HG02610 (cell line): Measurements from ENCODE around the gene PRM1.

Experiments
- ATAC-seq: cut with Tn5 transposase; IDR thresholded peaks from one replicate; pipeline ENCODE4 v1.9.1; 2021; ENCODE audit warnings: mild to moderate bottlenecking, moderate library complexity; ENCODE audit not compliant: unreplicated experiment

Gene PRM1

DNA sequence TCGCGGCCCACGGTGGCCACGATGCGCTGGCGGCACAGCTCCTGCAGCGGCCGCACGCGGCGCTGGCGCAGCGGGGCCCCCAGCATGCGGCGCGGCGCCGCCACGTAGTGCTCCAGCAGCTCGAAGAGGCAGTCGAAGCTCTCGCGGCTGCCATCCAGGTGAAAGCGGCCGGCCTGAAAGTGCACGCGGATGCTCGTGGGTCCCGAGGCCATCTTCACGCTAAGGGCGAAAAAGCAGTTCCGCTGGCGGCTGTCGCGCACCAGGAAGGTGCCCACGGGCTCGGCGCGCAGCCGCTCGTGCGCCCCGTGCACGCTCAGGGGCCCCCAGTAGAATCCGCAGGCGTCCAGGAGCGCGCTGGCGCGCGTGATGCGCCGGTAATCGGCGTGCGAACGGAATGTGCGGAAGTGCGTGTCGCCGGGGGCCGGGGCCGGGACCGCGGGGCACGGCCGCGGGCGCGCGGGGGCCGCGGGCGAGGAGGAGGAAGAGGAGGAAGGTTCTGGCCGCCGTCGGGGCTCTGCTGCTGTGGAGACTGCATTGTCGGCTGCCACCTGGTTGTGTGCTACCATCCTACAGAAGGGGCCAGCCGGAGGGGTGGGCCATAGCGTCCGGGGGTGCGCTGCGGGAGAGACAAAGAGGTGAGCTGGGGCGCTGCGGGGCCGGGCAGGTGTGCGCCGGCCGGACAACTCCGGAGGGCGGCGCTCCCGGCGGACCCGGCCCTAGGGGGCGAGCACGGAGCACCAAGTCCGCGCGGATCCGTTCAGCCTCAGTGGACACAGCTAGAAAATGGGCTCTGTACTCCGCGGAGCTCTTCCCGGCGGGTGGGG is 26.0 kb downstream of the PRM1 start:
- ATAC-seq: no peak

DNA sequence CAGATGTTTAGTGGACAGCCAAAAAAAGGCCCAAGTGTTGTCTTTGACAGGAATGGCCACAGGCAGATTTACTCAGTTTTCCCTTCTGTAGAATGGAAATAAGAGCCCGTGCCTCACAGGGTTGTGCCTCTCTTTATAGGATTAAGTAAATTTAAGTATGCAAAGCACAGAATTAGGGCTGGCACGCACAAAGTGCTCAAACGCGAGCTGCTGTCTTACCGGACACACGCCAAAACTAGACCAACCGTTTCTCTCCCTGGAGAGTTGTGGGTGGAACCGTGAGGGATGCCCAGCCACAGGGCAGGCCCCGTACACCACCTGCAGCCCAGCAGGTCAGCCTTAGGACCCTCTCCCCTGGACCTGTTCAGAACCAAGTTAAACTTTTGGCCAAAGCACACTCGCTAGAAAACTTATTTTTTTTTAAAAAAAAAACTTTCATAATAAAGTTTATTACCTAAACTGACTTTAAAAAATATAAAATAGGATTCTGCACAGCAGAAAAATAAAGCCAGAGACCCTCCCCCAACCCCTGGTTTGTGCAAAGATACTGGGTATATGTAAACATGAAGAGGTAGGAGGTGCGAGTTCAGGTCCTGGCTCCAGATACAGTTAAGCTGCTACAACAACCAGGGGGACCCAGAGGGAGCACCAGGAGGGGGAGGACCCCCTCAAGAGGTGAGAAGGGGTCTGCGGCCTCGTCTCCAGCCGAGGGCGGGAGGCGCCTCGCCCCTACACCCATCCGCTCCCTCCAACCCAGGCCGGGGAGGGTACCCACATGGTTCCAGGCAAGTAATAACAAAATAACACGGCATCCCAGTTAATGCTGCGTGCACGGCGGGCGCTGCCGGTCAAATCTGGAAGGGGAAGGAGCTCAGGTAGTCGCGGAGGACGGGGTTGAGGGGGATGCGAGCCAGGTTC is 26.9 kb downstream of the PRM1 start:
- ATAC-seq: no peak

DNA sequence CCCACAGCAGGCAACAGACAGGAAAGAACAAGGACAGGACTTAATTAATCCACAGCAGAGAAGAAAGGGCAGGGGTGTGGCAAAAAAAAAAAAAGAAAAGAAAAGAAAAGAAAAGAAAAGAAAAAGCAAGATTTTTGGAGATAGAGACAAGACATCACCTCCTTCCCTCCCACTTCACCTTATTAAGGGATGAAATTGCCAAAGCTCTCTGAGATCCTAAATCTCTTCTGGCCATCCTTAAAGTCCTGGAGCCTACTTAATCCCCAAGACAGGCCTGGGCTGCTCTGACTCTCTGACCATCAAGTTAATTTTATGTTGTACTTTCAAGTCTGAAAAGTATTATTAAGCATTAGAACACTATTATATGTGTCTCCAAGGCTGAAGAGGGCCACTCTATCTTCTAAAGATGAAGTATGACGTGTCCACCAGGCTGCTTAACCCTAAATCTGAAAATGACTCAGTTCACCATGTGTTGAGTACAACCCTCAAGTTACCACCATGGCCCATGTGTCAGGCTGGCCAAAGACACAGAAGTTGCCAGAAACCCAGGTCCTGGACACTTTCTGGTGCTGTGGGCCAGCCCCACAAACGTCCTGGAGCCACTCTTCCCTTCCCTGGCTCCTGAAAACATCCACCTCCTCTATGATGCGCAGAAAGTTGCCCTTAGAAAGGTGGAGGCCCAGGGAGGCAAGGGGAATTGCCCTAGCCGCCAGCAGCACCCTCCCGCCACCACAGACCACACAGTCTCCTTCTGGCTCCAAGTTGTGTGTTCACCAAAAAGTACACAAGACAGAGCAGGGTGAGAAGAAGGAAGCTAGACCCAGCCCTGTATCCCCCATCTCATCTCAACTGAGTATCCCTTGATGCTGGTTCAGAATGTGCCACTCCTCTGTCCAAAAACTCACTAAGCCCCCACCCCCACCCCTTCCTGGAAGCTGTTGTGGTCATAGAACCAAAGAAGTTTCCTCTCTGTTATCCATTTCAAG is 27.8 kb downstream of the PRM1 start:
- ATAC-seq: no peak

DNA sequence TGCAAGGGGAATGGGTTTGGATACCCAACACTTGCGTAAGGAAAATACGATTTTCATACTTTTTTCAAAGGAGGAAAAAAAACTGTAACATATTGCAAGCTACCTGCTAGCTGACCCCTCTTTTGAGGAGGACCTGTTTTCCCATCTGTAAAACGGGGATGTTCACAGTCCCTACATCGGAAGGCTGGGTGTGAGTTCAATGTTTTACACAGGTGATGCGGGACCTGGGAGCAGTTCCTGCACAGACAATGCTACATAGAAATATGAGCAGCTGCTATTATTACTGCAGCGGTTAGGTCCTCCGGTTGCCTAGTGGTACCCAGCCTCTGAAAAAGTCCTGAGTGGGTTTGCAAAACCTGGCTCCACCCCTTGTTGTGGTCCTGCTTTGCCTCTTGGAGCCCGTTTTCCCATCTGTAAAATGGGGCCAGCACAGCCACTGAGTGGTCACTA is 28.6 kb downstream of the PRM1 start:
- no peak for ATAC-seq

DNA sequence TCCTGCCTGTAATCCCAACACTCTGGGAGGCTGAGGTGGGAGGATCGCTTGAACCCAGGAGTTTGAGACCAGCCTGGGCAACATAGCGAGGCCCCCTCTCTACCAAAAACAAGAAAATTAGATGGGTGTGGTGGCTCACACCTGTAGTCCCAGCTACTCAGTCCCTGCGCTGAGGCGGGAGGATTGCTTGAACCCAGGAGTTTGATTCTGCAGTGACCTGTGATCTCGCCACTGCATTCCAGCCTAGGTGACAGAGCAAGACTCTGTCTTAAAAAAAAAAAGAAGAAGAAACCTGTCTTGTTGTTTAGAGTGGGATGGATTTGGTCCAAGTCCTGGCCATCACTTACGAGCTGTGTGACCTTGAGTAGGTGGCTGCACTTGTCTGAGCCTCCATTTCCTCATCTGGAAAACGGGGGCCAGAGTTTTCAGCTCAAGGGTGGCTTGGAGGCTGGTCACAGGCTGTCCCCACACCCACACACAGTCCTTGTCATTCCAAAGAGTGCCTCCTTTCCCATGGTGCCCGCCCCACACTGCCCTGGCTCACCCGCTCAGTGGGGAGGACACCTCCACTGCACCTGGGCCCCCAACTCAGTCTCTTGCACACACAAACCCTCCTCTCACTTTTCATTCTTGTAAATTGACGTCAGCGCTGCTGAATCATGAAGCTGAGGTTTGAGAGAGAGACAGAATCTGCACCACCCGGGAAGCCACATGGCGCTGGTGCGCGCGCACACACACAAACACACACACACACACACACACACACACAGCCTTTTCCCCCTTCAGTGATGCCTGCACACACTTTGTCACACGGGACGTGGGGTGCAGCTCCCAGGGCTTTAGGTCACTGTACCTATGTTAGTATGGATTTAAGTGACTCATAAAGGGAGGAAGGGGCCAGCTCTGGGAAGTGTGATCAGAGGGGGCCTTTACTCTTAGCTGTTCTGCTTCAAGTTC is 29.3 kb downstream of the PRM1 start:
- no peak for ATAC-seq

DNA sequence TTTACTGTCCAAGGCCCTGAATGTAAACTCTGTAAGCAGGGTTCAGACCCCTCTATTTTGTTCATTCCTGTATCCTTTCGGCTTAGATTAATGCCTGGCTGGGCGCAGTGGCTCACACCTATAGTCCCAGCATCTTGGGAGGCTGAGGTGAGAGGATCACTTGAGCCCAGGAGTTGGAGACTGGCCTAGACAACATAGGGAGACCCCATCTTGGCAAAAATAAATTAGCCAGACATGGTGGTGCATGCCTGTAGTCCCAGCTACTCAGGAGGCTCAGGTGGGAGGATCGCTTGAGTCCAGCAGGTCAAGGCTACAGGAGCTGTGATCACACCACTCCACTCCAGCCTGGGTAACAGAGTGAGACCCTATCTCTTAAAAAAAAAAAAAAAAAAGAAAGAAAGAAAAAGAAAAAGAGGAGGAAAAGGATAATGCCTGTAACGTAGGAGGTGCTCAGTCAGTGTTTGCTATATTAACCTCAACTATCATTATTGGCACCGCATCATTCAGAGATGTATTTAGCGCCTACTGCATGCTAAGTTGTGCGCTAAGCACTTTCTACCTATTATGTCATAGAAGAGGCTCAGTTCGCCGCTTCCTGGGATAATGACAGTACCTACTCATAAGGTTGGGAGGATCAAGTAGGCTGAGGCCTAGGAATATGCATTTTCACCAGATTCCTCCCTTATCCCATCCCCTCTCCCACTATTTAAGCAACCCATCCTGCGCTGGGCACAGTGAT is 30.2 kb downstream of the PRM1 start:
- ATAC-seq: no peak

DNA sequence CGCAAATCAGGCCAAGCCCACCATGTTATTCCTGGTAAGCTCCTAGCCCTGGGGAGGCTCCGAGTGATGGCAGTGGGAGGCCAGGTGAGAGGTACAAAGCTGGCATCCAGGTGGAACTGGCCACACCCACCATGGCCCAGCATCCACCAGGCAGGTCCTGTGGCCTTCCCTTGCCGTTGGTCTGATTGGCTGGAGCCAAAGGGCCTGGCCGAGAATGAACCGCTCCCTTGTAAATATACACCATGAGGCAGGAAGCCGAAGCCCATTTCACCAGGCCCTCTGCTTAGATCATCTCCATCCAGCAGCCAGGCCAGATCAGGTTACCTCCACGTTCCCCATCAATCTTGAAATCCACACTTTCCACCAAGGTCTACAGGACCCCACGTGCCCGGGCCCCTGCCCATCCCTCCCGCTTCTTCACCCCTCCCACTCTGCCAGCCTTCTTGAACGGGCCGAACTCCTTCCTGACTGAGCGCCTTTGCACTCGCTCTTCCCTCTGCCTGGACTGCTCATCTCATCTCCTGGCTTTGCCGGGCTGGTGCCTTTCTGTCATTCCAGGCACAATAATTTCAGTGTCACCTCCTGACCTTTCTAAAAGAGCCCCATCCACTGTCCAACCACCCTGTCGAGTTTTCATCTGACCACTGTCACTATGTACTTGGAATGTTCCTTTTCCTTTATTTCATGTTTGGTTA is 30.9 kb downstream of the PRM1 start:
- no peak for ATAC-seq

DNA sequence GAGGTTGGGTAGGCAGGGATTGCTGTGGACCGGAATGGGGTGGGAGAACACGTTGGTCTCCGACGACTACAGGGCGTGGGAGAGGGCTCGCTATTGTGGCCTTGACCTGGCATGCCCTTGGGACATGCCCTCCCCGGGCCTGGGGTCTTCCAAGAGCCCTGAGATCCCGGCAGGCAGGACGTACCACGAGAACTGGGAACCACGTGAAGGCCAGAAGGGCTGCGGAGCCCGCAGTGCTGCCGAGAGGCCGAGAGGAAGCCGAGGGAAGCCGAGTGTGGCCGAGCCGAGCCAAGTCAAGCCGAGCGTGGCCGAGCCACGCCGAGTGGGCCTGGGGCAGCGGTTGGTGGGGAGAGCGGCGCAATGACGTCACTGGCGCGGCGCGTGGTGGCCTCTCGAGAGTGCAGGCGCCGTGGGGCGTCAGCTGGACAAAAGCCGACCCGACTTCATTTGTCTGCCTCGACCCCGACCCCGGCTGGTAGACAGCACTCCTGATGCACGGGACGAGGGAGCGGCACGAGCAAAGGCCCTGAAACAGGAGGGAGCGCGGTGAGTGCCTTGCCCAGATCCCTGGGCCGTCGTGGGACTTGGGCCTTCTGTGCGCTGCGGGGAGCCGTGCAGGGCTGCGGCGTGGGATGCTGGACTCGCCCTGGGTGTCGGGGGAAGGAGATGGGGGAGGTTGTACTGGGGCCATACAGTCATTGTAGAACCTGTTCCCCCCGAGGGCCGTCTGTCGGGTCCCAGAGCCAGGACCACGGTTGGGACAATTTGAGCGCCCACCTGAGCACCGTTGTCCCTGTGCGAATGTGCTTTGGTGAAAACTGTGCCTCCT is 31.7 kb downstream of the PRM1 start:
- no peak for ATAC-seq

DNA sequence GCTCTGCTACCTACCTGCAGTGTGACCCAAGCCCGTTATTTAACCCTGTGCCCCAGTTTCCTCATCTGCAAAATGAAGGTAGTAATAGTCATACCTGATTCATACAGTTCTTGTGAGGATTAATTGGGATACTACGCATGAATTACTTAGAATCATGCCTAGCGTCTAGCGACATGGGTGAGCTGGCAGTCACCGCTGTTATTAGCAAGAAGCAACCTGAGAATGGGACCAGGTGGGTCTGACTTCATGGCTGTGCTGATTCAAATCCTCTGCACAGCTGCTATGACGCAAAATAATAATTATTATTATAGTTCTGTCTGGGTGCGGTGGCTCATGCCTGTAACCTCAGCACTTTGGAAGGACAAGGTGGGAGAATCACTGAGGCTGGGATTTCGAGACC is 33.0 kb downstream of the PRM1 start:
- ATAC-seq: no peak

DNA sequence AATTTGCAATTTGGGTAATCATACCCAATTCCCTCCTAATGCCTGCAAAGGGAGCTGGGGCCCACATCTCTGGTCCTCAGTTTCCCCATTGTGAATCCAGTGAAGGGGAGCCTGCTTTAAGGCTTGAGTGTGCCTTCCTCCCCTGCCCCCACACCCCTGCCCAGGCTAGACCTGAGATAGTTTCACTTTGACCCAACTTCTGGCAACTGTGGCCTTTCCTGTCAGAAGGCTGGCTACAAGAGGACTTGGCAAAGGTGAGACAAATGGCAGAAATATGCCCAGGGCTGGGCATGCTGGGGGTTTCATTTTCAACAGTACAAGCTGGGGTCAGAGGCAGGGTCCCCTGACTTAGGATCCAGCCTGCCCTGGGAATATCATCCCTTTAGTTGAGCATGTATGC is 35.1 kb downstream of the PRM1 start:
- ATAC-seq: no peak

DNA sequence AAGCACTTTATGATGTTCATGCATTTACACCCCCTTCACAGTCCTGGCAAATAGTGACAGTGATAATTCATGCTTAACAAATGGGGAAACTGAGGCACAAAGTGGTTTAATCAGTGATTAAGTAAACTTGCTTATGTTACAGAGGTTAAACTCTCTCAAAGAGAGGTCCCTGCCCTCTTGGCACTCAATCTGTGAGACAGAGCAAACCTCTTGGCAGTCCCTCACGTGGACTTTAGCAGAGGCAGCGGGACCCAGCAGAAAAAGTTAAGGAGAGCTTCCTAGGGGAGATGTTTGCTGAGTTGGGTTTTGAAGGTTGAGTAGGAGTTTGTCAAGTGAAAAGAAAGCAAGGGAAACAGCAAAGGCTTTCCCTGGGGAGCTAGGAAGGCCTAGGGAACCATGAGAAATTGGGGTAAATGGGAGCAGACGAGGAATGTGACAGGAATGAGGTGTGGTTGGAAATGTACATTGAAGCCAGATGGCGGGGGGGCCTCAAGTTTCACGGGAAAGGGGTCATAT is 35.9 kb downstream of the PRM1 start:
- no peak for ATAC-seq

DNA sequence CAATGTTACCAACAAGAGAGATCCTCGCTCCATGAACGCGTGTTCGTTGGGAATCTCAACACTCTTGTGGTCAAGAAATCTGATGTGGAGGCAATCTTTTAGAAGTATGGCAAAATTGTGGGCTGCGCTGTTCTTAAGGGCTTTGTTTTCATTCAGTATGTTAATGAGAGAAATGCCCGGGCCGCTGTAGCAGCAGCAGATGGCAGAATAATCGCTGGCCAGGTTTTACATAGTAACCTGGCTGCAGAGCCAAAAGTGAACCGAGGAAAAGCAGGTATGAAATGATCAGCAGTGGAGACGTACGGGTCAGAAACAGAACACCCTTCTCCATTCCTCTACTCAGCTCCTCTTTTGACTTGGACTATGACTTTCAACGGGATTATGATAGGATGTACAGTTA is 38.5 kb downstream of the PRM1 start:
- ATAC-seq: no peak

DNA sequence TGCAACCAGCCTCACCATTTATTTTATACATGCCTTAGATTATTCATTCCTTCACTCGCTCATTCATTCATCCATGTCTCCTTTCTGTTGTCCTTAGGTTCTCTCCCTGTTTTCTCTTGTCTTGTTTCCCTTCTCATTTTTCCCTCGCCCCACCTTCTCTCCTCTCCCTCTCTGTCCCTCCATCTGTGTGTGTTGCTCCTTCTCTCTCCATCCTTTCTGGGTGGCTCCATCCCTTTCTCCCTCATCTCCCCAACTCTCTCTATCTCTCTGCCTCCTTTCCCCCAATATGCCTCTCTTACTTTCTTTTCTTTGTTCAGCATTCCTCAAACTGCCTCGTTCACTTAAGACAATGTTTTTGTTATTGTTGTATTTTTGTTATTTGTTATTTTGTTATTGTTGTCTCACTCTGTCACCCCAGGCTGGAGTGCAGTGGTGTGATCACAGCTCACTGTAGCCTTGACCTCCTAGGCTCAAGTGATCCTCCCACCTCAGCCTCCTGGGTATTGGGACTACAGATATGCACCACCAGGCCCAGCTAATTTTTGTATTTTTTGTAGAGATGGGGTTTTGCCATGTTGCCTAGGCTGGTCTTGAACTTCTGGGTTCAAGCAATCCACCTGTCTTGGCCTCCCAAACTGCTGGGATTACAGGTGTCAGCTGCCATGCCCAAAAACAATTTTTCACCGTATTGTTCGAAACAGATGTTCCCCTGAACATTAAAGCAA is 39.5 kb downstream of the PRM1 start:
- no peak for ATAC-seq

DNA sequence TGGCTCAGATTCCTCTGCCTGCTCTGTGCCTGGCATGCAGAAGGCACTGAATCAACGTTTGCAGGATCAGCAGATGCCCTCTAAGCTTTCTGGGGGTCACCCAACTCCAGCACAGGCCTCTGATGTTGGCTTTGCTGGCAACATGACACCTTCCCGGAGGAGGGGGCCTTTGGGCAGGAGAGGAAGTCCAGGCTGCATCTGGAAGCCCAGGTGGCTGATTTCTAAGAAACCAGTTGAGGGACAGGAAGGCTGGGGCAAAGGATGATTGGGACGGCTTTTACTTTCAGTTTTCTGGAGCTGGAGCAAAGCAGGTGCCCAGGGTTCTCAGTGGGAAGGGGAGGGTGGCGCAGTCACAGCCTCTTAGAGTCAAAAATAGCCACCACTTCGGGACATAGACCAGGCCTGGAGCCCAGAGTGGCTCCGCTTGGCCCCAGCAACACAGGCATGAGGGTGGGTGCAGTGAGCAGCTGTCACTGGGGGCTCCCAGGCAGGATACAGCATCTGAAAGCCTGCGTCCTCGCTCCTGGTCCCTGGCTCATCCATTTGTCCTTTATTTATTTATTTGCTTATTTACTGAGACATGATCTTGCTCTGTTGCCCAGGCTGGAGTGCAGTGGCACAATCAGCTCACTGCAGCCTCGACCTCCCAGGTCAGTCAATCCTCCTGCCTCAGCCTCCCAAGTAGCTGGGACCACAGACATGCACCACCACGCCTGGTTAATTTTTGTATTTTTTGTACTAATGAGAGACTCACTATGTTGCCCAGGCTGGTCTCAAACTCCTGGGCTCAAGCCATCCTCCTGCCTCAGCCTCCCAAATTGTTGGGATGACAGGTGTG is 40.3 kb downstream of the PRM1 start:
- ATAC-seq: no peak
